AG09309 (cell line): ENCODE results near the gene OTUB1.

Experiments
- DNase-seq: peaks from one replicate; pipeline ENCODE4 v3.0.0-alpha.2; 2010; ENCODE audit warnings: low read depth
- H3K4me3 ChIP-seq: 2 replicates; pipeline ENCODE4 v1.5.1; 2011; ENCODE audit warnings: mild to moderate bottlenecking, low read depth, low read length, moderate library complexity; ENCODE audit not compliant: control insufficient read depth
- TF ChIP-seq, protein P1 (sequence below): IDR thresholded peaks from 2 replicates; pipeline ENCODE4 v1.5.1; 2011; ENCODE audit warnings: mild to moderate bottlenecking, low read depth, low read length, inconsistent platforms; ENCODE audit not compliant: insufficient read depth, control insufficient read depth; ENCODE audit errors: missing control alignments

Gene OTUB1

DNA sequence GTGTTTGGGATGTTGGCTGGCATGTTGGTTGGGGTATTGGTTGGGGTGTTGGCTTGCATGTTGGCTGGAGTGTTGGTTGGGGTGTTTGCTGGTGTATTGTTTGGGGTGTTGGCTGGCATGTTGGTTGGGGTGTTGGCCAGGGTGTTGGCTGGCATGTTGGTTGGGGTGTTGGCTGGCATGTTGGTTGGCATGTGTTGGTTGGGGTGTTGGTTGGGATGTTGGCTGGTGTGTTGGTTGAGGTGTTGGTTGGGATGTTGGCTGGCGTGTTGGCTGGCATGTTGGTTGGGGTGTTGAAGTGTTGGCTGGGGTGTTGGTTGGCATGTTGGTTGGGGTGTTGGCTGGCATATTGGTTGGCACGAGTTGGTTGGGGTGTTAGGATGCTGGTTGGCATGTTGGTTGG is 24.5 kb downstream of the OTUB1 start:
- TF ChIP-seq, protein P1, sequence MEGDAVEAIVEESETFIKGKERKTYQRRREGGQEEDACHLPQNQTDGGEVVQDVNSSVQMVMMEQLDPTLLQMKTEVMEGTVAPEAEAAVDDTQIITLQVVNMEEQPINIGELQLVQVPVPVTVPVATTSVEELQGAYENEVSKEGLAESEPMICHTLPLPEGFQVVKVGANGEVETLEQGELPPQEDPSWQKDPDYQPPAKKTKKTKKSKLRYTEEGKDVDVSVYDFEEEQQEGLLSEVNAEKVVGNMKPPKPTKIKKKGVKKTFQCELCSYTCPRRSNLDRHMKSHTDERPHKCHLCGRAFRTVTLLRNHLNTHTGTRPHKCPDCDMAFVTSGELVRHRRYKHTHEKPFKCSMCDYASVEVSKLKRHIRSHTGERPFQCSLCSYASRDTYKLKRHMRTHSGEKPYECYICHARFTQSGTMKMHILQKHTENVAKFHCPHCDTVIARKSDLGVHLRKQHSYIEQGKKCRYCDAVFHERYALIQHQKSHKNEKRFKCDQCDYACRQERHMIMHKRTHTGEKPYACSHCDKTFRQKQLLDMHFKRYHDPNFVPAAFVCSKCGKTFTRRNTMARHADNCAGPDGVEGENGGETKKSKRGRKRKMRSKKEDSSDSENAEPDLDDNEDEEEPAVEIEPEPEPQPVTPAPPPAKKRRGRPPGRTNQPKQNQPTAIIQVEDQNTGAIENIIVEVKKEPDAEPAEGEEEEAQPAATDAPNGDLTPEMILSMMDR: no peak
- DNase-seq: no peak
- H3K4me3 ChIP-seq: no peak overlapping the region

DNA sequence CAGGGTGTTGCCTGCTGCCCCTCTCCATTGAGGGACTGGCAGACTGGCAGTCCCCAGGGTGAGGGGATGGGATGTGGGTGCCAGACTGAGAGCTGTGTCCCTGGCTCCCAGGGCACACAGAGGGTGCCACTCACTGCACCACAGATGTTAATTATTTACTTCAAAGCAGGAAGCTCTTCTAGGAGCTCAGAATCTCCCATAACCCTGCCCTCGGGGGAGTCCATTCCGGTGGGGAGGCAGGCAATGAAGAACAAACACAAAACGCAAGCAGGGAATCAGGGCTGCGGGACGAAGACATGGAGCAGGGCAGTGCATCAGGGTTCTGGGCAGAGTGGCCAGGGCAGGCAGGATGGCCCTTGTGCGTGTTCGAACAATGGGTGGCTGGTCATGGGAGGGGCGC is 25.1 kb downstream of the OTUB1 start:
- no peak overlapping the region for H3K4me3 ChIP-seq
- no peak for DNase-seq
- TF ChIP-seq, protein P1: no peak

DNA sequence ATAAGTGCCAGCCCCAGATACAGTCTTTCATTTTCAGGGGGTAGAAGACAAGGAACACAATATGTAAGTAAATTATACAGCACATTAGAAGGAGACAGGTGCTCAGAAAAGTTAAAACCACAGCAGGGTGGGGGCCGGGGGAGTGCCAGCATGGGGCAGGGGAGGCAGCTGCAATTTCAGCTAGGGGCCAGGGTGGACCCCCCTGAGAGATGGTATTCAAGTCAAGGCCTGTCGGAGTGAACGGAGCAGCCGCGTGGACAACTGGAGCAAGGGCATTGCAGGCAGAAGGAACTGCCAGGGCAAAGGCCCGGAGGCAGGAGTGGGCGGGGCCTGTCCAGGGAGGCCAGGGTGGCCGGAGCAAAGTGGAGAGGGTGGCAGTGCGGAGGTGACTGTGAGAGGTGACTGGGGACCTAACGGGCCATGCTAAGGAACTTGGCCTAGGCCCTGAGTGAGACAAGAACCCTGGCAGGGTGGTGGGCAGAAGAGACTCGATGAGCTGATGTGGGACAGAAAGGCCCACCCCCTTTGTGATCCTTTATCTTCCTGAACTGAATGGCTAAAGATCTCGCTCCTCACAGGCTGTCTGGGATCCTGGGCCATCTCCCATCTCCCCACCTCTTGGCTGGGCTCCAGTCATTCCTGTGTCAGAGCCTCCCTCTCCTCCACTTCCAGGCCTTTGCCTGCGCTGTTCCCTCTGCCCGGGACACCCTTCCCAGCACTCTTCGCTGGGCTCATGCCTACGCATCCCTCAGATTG is 27.1 kb downstream of the OTUB1 start:
- TF ChIP-seq, protein P1: no peak
- DNase-seq: no peak
- no peak overlapping the region for H3K4me3 ChIP-seq

DNA sequence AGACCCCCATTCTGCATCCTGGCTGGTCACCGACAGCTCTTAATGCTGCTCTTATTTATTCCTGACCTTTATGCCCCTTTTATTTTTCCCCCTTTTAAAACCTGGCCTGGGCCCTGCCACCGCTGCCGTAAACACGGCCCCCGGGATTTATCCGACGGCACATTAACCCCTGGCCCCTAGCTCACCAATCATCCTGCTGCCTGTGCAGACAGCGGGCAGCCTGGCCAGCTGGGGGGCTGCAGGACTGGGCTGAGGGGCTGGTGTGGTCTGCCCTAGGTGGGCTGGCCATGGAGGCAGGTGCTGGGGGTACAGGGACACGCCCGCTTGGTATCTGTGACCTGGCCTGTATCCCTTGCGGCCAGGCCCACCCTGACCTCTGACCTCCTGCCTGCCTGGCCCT is 28.1 kb downstream of the OTUB1 start:
- TF ChIP-seq, protein P1: no peak
- no peak for DNase-seq
- H3K4me3 ChIP-seq: no peak overlapping the region

DNA sequence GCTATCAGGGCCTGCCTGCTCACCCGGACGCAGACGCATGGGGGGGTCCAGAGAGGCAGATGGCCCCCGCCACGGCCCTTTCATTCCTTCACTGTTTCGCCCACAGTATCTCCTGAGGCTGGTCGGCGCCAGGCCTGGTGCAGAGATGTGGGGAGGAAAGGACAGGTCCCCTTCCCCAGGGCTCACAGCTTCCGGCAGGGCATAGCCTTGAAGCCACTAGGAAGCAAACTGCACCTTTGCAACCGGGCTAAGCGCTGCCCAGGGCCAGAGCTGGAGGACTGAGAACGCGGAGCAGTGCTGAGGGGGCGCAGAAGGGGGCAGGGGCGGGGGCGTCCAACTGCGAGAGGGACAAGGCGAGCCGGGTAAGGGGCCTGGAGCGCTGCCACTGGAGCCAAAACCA is 29.3 kb downstream of the OTUB1 start:
- H3K4me3 ChIP-seq: no peak overlapping the region
- DNase-seq: no peak
- TF ChIP-seq, protein P1: no peak

GRCh38 chr11:64015935-64016845 is 30.0 kb downstream of the OTUB1 start:
- DNase-seq: no peak
- no peak overlapping the region for H3K4me3 ChIP-seq
- TF ChIP-seq, protein P1: no peak

- TF ChIP-seq, protein P1: no peak
- DNase-seq: no peak
- no peak overlapping the region for H3K4me3 ChIP-seq
Measured at GRCh38 chr11:64017945-64018224, 31.6 kb downstream of the OTUB1 start.
